ENCODE measurements around the gene TUBB1.

Gene TUBB1

DNA sequence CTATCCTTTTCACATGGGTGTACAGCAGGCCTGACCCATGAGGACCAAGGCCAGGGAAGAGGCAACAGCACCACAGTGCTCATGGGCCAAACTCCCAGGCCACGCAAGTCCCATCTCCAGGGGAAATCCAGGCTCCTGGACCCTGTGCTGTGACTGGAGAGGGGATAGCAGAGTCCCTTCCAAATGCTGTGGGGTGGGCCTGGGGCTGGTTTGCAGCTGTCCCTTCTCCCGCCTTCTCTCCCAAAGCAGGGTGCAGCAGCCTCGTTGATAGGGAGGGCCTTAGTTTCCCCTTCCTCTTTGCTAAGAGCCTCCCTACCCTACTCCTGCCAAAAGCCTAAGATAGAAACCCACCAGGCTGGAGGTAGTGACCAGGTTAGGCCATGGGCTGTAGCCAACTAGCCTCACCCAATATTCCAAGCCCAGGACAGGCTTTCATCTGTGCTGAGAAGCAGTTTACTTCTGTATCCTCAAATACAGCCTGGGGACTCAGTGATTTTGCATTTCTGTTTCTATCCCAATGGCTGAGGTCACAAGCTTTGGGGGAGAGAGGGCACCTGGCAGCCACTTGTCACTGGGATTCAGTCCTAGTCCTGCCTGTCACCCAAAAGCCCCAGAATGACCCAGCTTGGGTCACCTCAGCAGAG lies 13.6 kb upstream of the TUBB1 start:
- peak overlapping the region; percentile 68 for H3K27ac ChIP-seq (replicated peaks)
- H3K4me3 ChIP-seq (replicated peaks; ENCODE audit: insufficient read depth, low read length), result peak overlapping the region; percentile 59
- no peak for TF ChIP-seq SPI1 (IDR thresholded peaks at IDR 0.05; ENCODE audit: borderline replicate concordance, low read depth)
- TF ChIP-seq GABPA (IDR thresholded peaks at IDR 0.05; ENCODE audit: low read depth), result no peak
- TF ChIP-seq POLR2AphosphoS5 (IDR thresholded peaks at IDR 0.05; ENCODE audit: low read depth), result no peak
- no peaks in the 10 kb centered on the region for H3K27me3 ChIP-seq (ENCODE audit: insufficient read depth, poor library complexity, severe bottlenecking)
- no peak for DNase-seq (ENCODE audit: low read depth in 1 of 2, low spot score in 1 of 2)

GRCh38 chr20:59006167-59006863 lies 12.9 kb upstream of the TUBB1 start:
- no peak for TF ChIP-seq POLR2AphosphoS5 (IDR thresholded peaks at IDR 0.05; ENCODE audit: low read depth)
- TF ChIP-seq, protein P1, sequence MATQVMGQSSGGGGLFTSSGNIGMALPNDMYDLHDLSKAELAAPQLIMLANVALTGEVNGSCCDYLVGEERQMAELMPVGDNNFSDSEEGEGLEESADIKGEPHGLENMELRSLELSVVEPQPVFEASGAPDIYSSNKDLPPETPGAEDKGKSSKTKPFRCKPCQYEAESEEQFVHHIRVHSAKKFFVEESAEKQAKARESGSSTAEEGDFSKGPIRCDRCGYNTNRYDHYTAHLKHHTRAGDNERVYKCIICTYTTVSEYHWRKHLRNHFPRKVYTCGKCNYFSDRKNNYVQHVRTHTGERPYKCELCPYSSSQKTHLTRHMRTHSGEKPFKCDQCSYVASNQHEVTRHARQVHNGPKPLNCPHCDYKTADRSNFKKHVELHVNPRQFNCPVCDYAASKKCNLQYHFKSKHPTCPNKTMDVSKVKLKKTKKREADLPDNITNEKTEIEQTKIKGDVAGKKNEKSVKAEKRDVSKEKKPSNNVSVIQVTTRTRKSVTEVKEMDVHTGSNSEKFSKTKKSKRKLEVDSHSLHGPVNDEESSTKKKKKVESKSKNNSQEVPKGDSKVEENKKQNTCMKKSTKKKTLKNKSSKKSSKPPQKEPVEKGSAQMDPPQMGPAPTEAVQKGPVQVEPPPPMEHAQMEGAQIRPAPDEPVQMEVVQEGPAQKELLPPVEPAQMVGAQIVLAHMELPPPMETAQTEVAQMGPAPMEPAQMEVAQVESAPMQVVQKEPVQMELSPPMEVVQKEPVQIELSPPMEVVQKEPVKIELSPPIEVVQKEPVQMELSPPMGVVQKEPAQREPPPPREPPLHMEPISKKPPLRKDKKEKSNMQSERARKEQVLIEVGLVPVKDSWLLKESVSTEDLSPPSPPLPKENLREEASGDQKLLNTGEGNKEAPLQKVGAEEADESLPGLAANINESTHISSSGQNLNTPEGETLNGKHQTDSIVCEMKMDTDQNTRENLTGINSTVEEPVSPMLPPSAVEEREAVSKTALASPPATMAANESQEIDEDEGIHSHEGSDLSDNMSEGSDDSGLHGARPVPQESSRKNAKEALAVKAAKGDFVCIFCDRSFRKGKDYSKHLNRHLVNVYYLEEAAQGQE (IDR thresholded peaks at IDR 0.05; ENCODE audit: insufficient replicate concordance, low read depth), result no peak
- Histone ChIP-seq H3K27ac (replicated peaks) (peak overlapping the region; percentile 68), H3K4me3 (replicated peaks; ENCODE audit: insufficient read depth, low read length) (peak overlapping the region; percentile 59), H3K27me3 (ENCODE audit: insufficient read depth, poor library complexity, severe bottlenecking) (no peaks in the 10 kb centered on the region)
- DNase-seq (ENCODE audit: low read depth in 1 of 2, low spot score in 1 of 2), result no peak

DNA sequence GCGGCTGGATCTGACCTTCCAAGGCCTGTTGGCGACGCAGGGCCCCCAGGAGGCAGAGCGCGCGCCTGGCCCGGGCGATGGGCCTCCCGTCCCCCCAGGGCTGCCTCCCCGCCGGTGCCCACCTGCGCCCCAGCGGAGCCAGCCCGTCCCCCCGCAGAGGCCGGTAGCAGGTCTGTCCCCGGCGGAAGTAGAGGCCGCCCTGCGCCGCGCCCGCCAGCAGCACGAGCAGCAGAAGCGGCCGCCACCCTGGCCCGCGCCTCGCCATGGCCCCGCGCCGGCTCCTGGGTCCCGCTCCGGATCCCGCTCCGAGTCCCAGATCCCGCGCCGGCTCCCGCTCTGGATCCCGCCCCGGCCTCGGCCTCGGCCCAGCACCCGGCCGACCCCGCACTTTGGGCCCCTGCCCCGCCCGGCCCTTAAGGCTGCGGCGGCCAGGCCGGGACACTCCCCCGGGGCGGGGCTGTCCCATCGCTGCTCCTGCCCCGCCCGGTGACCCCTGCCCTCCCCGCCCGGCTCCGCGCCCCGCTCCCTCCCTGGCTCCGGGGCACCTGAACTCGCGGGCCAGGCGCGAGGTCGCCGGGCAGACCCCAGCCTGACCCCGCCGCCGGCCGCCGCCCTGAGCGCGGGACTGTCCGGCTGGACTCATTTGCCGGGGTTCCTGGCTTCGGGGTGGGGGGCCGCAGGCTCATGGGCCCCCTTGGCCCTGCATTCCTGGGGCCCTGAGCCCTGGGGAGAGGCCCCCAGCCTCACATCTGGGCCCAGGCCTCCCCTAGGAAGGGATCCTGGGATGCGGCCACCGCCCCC lies 12.2 kb upstream of the TUBB1 start, which contains the start of gene CTSZ:
CTSZ (minus strand) TSS at position 391 of the 801 bp plus-strand sequence; CDS start at position 265, 126 bp downstream.
- peak within 1 kb of the TSS; percentile 59 for H3K4me3 ChIP-seq (replicated peaks; ENCODE audit: insufficient read depth, low read length)
- no peaks in the 10 kb centered on the region for H3K27me3 ChIP-seq (ENCODE audit: insufficient read depth, poor library complexity, severe bottlenecking)
- peak within 1 kb of the TSS; percentile 87 for H3K27ac ChIP-seq (replicated peaks)
- DNase-seq (ENCODE audit: low read depth in 1 of 2, low spot score in 1 of 2), result peak; percentile 31 to 71
- no peak for TF ChIP-seq CTCF (IDR thresholded peaks at IDR 0.05; ENCODE audit: insufficient read depth, low read length)
- TF ChIP-seq, protein P1 (IDR thresholded peaks at IDR 0.05; ENCODE audit: insufficient replicate concordance, low read depth), result no peak
- no peak for TF ChIP-seq GABPA (IDR thresholded peaks at IDR 0.05; ENCODE audit: low read depth)
- TF ChIP-seq POLR2AphosphoS5 (IDR thresholded peaks at IDR 0.05; ENCODE audit: low read depth), result no peak; the same call in 1 of the 2 replicates
- TF ChIP-seq SPI1 (IDR thresholded peaks at IDR 0.05; ENCODE audit: borderline replicate concordance, low read depth), result no peak

- DNase-seq (ENCODE audit: low read depth in 1 of 2, low spot score in 1 of 2), result peak; percentile 78 to 91
- Histone ChIP-seq H3K4me3 (replicated peaks; ENCODE audit: insufficient read depth, low read length) (peak overlapping the region; percentile 59), H3K27ac (replicated peaks) (peak overlapping the region; percentile 87), H3K27me3 (ENCODE audit: insufficient read depth, poor library complexity, severe bottlenecking) (no peaks in the 10 kb centered on the region)
- TF ChIP-seq POLR2AphosphoS5 (IDR thresholded peaks at IDR 0.05; ENCODE audit: low read depth) (peak; percentile 48; the same call in 1 of the 2 replicates), GABPA (IDR thresholded peaks at IDR 0.05; ENCODE audit: low read depth) (no peak), SPI1 (IDR thresholded peaks at IDR 0.05; ENCODE audit: borderline replicate concordance, low read depth) (peak; percentile 97)
These were observed 11.3 kb upstream of the TUBB1 start for GRCh38 chr20:59007665-59008511.

Data from HL-60 (cell line).